HG03565 (cell line): ENCODE data around the gene PRB2.
"Not testable (repeated sequence)": the region's sequence is repeated elsewhere in the genome, so short reads cannot be mapped to it uniquely, and the experiment has no call there.

Experiments used
- ATAC-seq: cut with Tn5 transposase; IDR thresholded peaks from one replicate; pipeline ENCODE4 v1.9.1; 2021; ENCODE audit warnings: mild to moderate bottlenecking, moderate library complexity; ENCODE audit not compliant: unreplicated experiment

PRB2 gene

DNA sequence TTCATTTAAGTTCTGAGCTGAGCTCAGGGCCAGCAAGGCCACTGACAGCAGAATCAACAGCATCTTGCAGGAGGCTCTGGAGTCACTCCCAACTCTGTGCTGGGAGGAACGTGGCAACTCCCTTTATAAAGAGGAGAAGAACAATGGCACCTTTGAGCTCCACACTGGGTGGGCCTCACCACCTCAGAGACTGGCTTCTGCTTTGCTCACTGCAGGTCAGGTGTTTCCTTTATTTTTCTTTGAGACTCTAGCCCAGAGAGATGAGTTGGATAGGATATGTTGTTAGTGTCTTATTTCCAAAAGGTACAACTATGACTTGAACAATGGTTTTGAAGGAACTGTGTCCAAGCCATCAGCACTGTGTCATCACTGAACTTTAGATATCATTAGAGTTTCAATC, at the start of gene PRB2:
Gene PRB2 (minus strand): TSS at position 101 of the 400 bp plus-strand sequence. CDS start 38 bp downstream, at position 63.
- ATAC-seq = not testable (repeated sequence)

DNA sequence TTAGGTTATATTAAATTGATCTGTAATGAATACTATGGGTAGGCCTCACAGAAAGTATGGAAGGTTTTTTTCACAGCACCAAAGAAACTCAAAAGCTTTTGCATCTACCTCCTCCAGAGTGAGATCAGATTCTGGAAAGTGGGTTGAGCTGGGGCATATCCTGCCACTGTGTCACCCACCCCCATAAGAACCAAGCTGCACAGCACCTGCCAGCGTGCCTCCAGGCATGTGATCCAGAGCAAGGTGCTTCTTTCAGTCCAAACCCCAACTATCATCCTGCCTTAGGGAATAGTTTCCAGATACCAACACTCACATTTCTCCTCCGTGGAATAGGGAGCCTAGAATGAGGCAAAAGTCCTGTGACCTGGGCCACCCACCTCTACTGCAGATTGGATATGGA, 42.6 kb upstream of the PRB2 start:
- no peak for ATAC-seq

DNA sequence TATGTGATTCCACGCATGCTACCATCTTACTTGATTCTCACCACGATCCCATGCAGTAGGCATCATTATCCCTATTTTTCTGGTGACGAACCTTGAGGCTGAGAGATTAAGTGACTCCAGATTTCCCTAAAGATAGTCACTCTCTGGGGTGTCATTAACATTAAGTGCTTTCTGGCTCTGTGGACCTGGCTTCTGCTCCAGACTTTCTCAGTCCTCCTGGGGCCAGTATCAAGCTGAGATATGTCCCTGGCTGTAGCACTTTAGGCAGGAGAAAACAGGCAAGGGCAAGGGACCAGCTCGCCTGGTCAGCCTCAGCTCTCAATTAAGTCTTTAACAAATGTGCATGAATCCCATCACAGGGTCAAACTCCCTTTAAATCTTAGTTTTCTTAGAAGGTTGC, 38.3 kb upstream of the PRB2 start:
- ATAC-seq = no peak

DNA sequence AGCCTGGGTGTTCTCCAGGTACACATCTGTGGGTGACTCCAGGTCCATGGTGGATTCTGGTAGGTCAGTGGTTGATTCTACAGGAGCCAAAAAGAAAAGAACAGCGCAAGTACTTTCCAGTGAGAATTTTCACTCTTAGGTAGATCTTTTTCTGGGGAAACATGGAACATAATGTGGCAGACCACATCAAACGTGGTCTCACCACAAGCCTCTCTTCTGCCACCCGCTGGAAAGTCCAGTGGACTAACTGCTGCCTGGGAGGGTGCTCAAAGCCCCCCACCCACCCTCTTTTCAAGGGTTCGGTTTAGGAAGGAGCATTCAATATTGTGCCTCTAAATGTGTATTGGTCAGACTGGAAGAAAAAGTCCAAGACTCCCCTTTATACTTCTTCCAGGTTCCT, 36.1 kb upstream of the PRB2 start:
- ATAC-seq = no peak

DNA sequence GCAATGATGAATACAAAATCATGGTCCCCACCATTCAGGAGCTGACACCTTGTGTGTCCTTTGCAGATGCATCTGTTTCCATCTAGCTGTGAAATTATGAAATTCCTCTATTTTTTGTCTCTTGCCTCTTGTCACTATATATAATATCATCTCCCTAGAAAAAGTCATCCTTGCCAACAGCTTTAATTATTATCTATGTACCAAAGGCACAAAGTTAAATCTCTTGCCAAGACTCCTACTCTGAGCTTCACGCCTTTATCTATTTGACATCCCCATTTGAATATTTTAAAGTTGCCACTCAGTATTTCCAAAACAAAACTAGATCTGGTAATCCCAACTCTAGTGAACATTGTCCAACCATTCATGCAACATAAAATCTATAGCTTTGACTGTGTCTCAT, 32.0 kb upstream of the PRB2 start:
- no peak for ATAC-seq

DNA sequence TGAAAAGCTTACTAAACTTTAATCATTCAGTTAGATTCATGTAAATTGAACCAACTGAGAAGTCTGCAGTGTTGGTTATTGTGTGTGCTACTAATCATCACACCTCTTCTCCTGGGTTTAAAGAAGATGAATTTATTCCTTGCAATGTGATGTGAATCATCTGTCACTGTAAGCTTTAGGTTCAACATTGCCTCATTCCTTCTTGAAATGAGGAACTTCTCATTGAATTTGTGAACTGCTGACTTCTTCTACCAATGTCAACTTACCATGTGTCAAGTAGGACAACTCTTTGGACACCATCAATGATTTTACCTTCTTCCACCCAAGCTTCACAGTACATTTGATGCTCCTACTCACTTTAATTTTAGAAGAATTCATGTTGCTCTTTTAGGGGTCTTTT, 17.4 kb upstream of the PRB2 start:
- no peak for ATAC-seq

DNA sequence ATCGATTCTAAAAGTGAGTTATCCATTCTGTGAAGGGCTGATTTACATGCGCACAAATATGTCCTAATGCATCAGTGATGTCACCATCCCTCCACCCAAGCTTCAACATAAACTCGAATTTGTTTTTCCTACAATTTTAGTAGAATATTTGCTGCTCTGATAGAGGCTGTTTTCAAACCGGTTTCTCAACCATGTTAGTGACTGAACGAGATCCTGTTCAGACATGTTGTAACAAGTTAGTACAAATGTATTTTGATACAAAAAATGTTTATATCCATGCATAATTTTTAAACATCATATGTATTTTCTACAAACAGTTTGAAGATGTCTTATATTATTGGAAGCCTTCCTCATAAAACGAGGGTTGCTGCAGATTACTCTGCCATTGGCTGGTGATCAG, 12.7 kb upstream of the PRB2 start:
- ATAC-seq = no peak

DNA sequence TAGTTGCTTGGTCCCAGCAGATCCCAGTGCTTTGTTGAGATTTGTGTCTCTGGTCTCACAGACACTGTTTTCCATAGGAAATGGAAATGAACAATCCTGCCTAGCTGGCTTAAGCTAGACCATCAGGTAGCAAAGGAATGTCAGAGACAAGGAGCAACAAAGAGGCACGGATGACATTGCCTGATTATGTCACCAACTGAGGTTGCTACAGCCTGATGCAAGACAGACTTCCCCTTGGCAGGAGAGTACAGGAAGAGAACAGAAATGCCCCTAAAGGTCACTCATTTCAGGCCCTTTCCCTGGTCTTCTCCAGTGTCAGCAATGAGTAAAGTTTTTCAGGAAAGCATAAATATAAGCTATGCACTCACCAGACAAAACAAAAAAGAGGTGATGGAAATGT, 2.0 kb upstream of the PRB2 start:
- no peak for ATAC-seq

DNA sequence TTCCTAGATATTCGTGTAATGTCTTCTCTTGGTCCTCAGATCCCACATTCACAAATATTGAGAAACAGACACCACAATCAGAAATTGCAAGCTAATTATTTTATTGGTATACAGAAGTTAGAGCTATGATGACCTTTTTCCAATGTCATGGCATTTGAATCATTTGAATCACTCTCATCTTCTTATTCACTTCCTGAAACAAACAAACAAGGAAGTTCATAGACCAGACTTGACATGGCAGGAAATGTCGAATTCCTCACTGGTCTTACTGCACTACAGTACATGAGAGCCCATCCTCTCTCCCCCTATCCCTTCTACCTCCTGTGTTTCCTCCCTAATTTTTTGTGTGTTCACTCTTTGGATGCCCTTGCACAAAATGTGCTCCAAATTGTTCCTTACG, 3.9 kb downstream of the PRB2 start:
- ATAC-seq = not testable (repeated sequence)

DNA sequence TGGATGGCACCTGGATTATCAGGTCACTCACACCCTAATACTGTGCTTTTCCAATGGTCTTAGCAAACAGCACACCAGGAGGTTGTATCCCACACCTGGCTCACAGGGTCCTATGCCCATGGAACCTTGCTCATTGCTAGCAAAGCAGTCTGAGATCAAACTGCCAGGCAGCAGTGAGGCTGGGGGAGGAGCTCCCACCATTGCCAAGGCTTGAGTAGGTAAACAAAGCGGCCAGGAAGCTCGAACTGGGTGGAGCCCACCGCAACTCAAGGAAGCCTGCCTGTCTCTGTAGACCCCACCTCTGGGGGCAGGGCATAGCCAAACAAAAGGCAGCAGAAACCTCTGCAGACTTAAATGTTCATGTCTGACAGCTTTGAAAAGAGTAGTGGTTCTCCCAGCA, 17.9 kb downstream of the PRB2 start:
- ATAC-seq = not testable (repeated sequence)

DNA sequence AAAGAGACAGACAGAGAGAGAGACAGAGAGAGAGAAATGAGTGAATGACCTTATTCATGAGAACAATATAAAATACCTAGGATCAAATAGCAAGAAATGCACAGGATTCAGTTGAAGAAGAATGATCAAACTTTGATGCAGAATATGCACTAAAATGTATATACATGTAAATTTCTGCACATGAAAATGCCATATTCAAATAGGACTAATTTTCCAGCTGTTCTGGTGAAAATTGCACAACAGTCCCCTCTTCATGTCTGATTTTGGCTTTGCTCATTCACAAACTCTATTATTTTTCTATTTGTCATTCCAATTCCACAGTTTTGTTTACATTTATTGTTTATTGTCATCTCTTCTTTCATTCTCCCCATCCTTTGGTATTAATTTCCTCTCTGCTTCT, 34.2 kb downstream of the PRB2 start:
- ATAC-seq = no peak

DNA sequence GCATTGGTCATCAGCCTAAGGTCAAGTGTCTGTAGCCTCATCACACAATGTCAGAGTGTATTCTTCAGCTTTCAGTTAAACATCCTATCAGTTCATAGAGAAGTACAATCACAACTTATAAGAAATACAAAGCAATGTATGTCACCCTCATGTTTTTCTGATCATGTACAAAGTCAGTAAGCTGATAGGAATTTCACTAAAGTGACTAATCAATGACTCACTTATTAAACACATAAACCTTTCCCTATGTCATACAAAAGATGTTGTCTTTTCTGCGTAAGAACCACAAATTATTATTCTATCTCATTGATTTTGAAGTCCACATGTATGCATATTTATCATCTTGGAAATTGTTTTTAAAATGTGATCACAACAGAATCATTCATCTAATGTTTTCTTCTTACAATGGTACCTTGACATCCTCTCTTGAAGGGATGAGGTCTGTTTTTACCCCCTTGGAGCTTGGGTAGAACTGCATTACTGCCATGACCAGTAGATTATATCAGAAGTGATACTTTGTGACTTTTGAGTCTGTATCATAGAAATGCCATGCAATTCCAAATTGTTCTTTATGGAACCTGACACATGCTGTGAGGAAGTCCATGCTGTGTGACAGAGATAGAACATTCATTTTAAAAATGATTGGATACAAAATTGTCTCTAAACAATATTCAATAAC, 35.0 kb downstream of the PRB2 start:
- ATAC-seq = not testable (repeated sequence)

DNA sequence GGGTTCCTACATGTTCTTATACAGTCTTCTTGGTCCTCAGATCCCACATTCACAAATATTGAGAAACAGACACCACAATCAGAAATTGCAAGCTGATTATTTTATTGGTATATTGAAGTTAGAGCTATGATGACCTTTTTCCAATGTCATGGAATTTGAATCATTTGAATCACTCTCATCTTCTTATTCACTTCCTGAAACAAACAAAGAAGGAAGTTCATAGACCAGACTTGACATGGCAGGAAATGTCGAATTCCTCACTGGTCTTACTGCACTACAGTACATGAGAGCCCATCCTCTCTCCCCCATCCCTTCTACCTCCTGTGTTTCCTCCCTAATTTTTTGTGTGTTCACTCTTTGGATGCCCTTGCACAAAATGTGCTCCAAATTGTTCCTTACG, 43.6 kb downstream of the PRB2 start:
- not testable (repeated sequence) for ATAC-seq

DNA sequence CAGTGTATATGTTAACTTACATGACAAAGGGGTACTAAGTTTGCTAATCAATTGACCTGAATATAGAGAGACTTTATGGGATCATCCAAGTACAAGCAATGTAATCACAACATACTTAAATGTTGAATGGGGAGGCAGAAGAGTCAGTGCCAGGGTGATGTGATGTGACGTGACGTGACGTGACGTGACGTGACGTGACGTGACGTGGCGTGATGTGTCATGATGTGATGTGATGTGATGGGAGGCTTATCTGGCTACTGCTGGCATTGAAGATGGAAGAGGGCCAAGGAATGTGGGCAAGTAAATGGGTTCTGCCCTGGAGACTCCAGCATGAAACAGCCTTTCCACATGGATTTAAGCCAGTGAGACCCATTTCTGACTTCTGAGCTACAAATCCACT, 46.9 kb downstream of the PRB2 start:
- no peak for ATAC-seq

DNA sequence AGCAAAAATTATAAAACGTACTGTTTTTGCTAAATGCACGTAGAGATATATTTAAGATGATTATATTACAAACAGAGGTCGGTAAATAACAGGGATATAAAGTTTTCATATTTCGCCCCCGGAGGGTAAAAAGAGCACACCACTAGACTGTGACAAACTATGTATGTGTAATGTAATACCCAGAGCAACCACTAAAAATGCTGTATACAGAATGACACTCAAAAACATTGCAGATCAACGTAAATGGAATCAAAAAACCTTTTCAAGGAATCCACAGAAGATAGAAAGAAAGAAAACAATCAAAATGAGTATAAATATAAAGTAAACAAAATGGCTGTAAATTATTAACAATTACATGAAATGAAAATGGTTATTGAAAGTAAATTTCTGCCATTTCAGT, 47.6 kb downstream of the PRB2 start:
- ATAC-seq = no peak

DNA sequence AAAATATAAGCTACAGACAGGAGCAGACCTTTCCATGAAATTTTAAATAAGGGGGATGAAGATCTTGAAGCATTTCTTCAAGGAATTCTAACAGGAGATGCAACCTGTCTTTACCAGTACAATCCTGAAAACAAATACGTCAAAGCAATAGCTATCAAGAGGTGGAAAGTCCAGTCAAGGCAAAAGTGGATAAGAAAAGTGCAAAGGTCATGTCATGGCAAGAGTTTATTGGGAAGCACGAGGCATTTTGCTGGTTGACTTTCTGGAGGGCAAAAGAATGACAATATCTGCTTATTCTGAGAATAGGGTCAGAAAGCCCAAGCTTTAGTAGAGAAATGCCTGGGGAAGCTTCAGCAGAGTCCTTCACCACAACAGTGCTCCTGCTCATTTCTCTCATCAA, 50.9 kb downstream of the PRB2 start:
- ATAC-seq = no peak
